Tibial nerve (tissue), 4 donors: ENCODE results near the gene INPP4B. TPM values are rescaled to one million over a fixed set of nuclear protein-coding genes. Genes with fewer than 3 reads are reported as not detected.

ENCODE experiments used
- DNase-seq, 2 donors: peaks; one replicate each; pipeline ENCODE4 v3.0.0-alpha.2; 2019; ENCODE audit warnings: low spot score in 2 of 2
- H3K27ac ChIP-seq, 4 donors: fragments of 200-600 bp; sonication (generic) in 3 of 4; one replicate each; pipeline ENCODE4 v1.5.1; 2017 to 2019; ENCODE audit warnings: mild to moderate bottlenecking in 1 of 4
- H3K27me3 ChIP-seq, 2 donors: fragments of 200-600 bp; sonication (generic) in 1 of 2; one replicate each; pipeline versions ENCODE4 v1.5.1 to v1.6.0; 2017 to 2019
- H3K36me3 ChIP-seq, 3 donors: fragments of 200-600 bp; sonication (generic); one replicate each; pipeline ENCODE4 v1.5.1; 2018 to 2019
- H3K4me1 ChIP-seq, 4 donors: fragments of 200-600 bp; sonication (generic) in 3 of 4; one replicate each; pipeline ENCODE4 v1.5.1; 2017 to 2019
- H3K4me3 ChIP-seq, 4 donors: fragments of 200-600 bp; sonication (generic) in 3 of 4; one replicate each; pipeline ENCODE4 v1.5.1; 2017 to 2019; ENCODE audit warnings: mild to moderate bottlenecking in 1 of 4, moderate library complexity in 1 of 4
- H3K9me3 ChIP-seq, 4 donors: fragments of 200-600 bp; sonication (generic) in 3 of 4; one replicate each; pipeline ENCODE4 v1.5.1; 2017 to 2019
- EP300 ChIP-seq, 2 donors: sonication (generic); formaldehyde crosslinking; IDR thresholded peaks; one replicate each; pipeline ENCODE4 v1.6.1; 2017; ENCODE audit warnings: antibody characterized with exemption in 2 of 2, mild to moderate bottlenecking in 1 of 2
- POLR2A ChIP-seq, 2 donors: fragments of 450-650 bp; IDR thresholded peaks; one replicate each; pipeline ENCODE4 v1.6.1; 2017; ENCODE audit warnings: antibody characterized with exemption in 2 of 2, mild to moderate bottlenecking in 2 of 2, moderate library complexity in 2 of 2
- WGBS, 2 donors: methylation state at CpG; one replicate each; pipeline ENCODE4 v1.1.5; 2018; 5-methylcytosine and 5-hydroxymethylcytosine counted together
- total RNA-seq, 4 donors: library from RNA; depleted of rRNA; stranded (reverse); fragments of >200 nt; gene quantifications; one replicate each; pipeline ENCODE4 v1.1.0, GENCODE V29; 2016
- TF ChIP-seq, protein P1 (sequence below), 5 experiments: fragments of 200-600 bp in 3 of 5; fragments of 450-650 bp in 2 of 5; sonication (generic) in 3 of 5; IDR thresholded peaks; one replicate each; pipeline ENCODE4 v1.5.1; 2016 to 2019; ENCODE audit warnings: antibody characterized with exemption in 5 of 5, mild to moderate bottlenecking in 3 of 5, moderate library complexity in 2 of 5

The INPP4B gene
- total RNA-seq, 4 donors from 2014 or later: 16.3 to 32.4 (median 24.8) TPM

GRCh38 chr4:142243255-142243654, 602.8 kb downstream of the INPP4B start:
- Histone ChIP-seq H3K4me3 (no peak overlapping the region), H3K9me3 (peaks cover 0 to 9% (median 2%) of the 10 kb centered on the region in 4 donors), H3K4me1 (peaks cover 0 to 7% (median 0%) of the 10 kb centered on the region in 4 donors), H3K27me3 (no peaks in the 10 kb centered on the region), H3K27ac (no peak overlapping the region), H3K36me3 (no peaks in the 10 kb centered on the region)
- TF ChIP-seq, protein P1, sequence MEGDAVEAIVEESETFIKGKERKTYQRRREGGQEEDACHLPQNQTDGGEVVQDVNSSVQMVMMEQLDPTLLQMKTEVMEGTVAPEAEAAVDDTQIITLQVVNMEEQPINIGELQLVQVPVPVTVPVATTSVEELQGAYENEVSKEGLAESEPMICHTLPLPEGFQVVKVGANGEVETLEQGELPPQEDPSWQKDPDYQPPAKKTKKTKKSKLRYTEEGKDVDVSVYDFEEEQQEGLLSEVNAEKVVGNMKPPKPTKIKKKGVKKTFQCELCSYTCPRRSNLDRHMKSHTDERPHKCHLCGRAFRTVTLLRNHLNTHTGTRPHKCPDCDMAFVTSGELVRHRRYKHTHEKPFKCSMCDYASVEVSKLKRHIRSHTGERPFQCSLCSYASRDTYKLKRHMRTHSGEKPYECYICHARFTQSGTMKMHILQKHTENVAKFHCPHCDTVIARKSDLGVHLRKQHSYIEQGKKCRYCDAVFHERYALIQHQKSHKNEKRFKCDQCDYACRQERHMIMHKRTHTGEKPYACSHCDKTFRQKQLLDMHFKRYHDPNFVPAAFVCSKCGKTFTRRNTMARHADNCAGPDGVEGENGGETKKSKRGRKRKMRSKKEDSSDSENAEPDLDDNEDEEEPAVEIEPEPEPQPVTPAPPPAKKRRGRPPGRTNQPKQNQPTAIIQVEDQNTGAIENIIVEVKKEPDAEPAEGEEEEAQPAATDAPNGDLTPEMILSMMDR (IDR thresholded peaks at IDR 0.05): no peak
- TF ChIP-seq POLR2A (IDR thresholded peaks at IDR 0.05) (no peak), EP300 (IDR thresholded peaks at IDR 0.05) (no peak)
- DNase-seq: no peak
- 42 to 45% methylated on average over 2 of the region's 2 CpGs for WGBS, 2 donors

GRCh38 chr4:142242156-142242555, 603.9 kb downstream of the INPP4B start:
- Histone ChIP-seq H3K4me1 (peaks cover 0 to 7% (median 0%) of the 10 kb centered on the region in 4 donors), H3K4me3 (no peak overlapping the region), H3K27me3 (no peaks in the 10 kb centered on the region), H3K9me3 (peaks cover 0 to 9% (median 2%) of the 10 kb centered on the region in 4 donors), H3K36me3 (no peaks in the 10 kb centered on the region), H3K27ac (no peak overlapping the region)
- TF ChIP-seq POLR2A (IDR thresholded peaks at IDR 0.05) (no peak), EP300 (IDR thresholded peaks at IDR 0.05) (no peak)
- TF ChIP-seq, protein P1 (IDR thresholded peaks at IDR 0.05): no peak
- DNase-seq: no peak
- WGBS, 2 donors: 42 to 46% methylated on average over 2 of the region's 2 CpGs

- no peaks in the 10 kb centered on the region for H3K36me3 ChIP-seq
- H3K9me3 ChIP-seq: no peaks in the 10 kb centered on the region
- TF ChIP-seq POLR2A (IDR thresholded peaks at IDR 0.05): no peak
- TF ChIP-seq, protein P1 (IDR thresholded peaks at IDR 0.05): no peak
- no peak for TF ChIP-seq EP300 (IDR thresholded peaks at IDR 0.05)
- no peak for DNase-seq
- H3K27ac ChIP-seq: no peak overlapping the region
- H3K27me3 ChIP-seq: no peaks in the 10 kb centered on the region
- H3K4me3 ChIP-seq: no peak overlapping the region
- H3K4me1 ChIP-seq: peaks cover 0 to 7% (median 0%) of the 10 kb centered on the region in 4 donors
These were observed 607.5 kb downstream of the INPP4B start for GRCh38 chr4:142238589-142238988.

GRCh38 chr4:142236268-142236667, 609.8 kb downstream of the INPP4B start:
- Histone ChIP-seq H3K27me3 (no peaks in the 10 kb centered on the region), H3K4me3 (no peak overlapping the region), H3K4me1 (no peaks in the 10 kb centered on the region), H3K9me3 (no peaks in the 10 kb centered on the region), H3K36me3 (no peaks in the 10 kb centered on the region), H3K27ac (no peak overlapping the region)
- no peak for TF ChIP-seq EP300 (IDR thresholded peaks at IDR 0.05)
- TF ChIP-seq POLR2A (IDR thresholded peaks at IDR 0.05): no peak
- TF ChIP-seq, protein P1 (IDR thresholded peaks at IDR 0.05): no peak
- no peak for DNase-seq

DNA sequence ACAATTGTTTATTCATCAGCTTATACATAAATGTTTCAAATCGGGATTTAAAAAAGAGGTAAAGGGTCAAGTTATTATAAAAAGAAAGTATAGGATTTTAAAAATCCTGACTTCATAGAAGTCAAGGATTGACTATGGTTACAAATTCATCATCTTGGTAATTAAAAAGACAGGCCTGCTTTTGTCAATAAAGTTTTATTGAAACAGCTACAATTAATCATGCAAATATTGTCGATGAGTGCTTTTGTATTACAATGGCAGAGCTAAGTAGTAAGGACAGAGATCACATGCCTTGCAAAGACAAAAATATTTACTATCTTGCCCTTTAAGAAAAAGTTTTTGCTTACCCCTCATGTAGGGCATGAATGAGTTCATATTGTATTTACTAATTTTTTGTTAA, 614.3 kb downstream of the INPP4B start:
- no peak for DNase-seq
- Histone ChIP-seq H3K36me3 (no peaks in the 10 kb centered on the region), H3K4me1 (no peaks in the 10 kb centered on the region), H3K27ac (no peak overlapping the region), H3K27me3 (no peaks in the 10 kb centered on the region), H3K4me3 (no peak overlapping the region), H3K9me3 (no peaks in the 10 kb centered on the region)
- TF ChIP-seq POLR2A (IDR thresholded peaks at IDR 0.05) (no peak), EP300 (IDR thresholded peaks at IDR 0.05) (no peak)
- TF ChIP-seq, protein P1 (IDR thresholded peaks at IDR 0.05): no peak
- 93% methylated on average over 2 of the region's 2 CpGs for WGBS, 2 donors
